Stimulated activated CD4-positive, alpha-beta T cell treated with anti-CD3 and anti-CD28 coated beads, Interleukin-2, amount 100 ng/mL, for 4 hours (primary cell): ENCODE data around the gene INPP5E.

Experiments
- DNase-seq: peaks from one replicate; pipeline ENCODE4 v3.0.0-alpha.2; 2020; ENCODE audit warnings: low read depth

INPP5E gene

DNA sequence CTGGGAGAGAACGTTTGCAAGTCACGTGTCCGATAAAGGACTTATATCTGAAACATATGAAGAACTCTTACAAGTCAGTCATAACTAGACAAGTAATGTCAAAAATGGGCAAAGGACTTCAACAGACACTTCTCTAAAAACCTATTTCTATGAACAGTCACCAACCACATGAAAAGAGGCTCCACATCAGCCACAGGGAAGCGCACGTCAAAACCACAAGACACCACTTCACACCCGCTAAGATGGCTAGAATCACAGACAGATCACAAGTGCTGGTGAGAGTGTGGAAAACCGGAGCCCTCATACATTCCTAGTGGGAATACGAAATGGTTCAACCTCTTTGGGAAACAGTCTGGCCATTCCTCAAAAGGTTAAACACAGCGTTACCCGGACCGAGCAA lies 54.6 kb downstream of the INPP5E start:
- no peak for DNase-seq

- no peak for DNase-seq
Observed at GRCh38 chr9:136383436-136383835, 56.2 kb downstream of the INPP5E start.

GRCh38 chr9:136381966-136382513 lies 57.6 kb downstream of the INPP5E start:
- no peak for DNase-seq

GRCh38 chr9:136381311-136381710 lies 58.3 kb downstream of the INPP5E start:
- no peak for DNase-seq

DNA sequence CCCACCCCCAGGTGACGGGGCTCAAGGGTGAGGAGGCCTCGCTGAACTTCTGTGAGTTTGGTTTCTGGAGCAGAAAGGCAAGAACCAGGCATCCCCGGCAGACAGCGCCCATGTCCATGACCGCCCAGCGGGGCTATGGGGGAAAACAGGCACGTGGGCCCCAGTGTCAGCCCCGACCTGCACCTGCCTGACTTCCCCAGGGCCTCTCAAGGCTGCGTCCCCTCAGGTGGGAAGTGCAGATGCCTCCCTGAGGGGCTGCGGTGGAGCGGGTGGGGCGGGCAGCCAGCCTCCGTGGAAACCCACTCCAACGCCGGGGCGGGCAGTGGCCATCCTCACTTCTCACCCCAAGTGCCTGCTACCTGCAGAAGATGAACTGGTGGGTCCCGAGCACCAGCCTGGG lies 59.3 kb downstream of the INPP5E start:
- DNase-seq = no peak

DNA sequence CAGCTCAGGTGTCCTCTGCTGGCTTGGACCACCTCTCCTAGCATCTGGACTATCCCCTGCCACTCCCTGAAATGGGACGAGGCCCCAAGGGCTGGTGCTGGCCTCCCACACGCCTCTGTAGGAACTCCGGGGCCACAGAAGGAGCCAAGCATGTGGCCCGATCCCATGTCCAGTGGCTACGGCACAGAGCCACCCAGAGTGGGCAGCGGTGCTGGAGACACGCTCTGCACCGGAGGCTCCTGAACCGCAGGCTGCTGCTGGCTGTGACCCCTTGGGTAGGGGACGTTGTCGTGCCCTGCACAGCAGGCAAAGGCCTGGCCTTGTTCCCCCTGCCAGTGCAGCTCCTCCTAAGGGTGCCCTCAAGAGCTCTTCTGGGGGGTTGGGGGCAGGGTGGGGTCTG lies 59.8 kb downstream of the INPP5E start:
- DNase-seq = no peak

DNA sequence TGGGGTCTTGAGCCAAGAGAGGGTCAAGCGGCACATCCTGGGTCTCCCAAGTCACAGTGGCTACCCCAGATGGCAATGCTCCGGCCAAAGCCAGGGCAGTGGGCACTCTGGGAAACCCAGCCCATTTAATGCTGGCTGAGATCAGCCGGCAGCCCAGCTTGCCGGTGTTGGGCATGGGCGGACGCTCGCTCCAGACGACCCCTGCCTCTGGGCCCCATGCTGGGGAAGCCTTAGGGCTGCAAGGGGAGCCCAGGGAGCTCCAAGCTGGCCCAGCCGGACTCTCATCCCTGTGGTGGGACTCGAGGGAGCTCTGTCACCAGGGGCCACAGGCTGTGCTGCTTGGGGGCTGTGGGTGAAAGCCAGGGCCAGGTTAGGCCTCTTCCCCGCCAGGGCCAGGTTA lies 60.2 kb downstream of the INPP5E start:
- DNase-seq = no peak

GRCh38 chr9:136379003-136379287 lies 60.7 kb downstream of the INPP5E start:
- DNase-seq = no peak
